GM18858 (cell line): Measurements from ENCODE around the gene GDPD4.

Experiments used
- ATAC-seq: cut with Tn5 transposase; IDR thresholded peaks from one replicate; pipeline ENCODE4 v1.9.1; 2021; ENCODE audit not compliant: unreplicated experiment

GDPD4 gene, protein sequence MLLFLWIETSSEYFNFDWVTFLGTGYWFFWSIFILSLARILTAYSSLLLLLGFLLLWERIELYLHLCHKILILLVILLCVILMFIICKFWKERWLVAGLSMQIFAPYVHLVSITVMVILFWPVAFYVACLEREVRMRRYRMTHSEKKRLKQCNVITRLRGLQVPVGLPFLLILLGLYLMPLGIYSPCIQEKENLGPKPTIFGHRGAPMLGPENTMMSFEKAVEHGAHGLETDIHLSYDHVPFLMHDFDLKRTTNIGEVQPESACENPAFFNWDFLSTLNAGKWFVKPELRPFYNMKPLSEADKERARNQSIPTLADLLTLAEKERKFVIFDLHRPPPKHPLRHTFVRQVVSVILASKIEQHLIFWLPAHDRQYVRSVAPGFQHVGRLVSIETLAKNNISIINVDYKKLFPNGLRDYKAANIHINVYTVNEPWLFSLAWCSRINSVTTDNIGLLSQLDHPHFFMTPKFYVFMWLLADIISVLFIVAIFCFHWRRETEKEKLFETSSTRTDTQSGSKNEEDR

DNA sequence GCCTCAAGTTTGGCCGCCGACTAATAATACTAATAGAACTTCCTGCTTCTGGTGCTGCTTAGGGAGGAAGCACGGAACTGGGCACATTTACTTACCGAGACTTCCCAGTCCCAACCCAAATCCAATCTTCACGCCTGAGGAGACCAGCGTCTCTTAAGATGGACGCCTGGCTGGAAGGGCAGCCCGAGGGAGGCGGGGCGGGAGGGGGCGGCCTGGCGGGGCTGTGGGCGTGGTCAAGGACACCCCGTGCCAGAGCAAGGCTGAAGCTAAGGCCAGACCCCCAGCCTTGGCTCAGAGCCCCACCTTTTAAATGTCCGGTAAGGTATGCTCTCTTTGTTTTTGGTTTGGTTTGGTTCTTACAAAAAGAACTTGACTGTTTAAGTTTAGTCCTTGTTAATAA lies at the start of gene GDPD4:
Gene GDPD4 (minus strand): TSS at position 177 of the 400 bp plus-strand sequence. CDS start 16,549 bp downstream, outside the sequence.
- no peak for ATAC-seq

DNA sequence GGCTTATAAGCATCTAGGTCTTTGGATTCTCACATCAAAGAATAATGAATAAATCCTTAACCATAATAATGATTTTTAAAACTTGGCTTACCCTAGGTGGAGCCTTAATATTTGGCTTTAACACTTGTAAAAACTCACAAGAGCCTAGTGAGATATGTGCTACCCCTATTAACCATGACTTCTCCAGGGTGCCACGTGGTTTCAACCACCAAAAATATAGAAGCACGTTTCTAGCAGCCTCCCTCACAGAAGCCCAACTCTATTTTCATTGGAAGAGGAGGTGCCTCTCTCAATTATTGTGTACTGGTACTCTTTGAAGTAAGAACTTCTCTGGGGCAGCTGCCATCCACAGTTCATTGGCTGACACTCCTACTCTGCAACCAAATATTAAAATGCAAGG lies 46.5 kb upstream of the GDPD4 start:
- ATAC-seq, result no peak

DNA sequence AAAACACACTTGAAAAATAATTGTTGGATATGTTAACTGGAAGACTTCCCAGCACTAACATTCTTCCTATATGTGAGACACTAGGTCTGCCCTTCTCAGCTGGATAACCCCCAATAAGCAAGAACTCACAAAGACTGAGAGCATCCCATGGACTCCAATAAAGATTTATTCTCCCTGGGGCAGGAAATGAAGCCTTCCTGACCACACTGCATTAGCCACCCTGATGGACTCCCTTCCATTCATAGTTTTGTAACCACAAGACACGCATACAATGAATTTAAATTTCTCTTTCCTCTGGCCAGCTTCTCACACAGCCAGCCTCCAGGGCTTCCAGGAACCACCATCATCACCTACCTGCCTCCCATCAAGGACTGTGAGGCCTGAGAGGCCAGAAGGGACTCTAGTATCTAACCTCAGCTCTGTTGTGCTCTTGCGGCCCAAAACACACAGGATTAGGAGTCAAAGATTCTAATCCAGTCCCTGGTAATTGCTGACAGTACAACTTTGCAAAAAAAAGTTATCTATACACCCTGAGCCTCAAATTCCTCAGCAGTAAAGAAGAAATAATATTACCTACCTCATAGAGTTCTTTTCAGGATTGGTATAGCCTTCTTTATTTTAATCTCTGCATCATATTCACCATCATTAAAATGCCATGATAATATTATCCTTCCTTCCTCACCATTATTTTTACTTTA lies 45.6 kb upstream of the GDPD4 start:
- no peak for ATAC-seq

DNA sequence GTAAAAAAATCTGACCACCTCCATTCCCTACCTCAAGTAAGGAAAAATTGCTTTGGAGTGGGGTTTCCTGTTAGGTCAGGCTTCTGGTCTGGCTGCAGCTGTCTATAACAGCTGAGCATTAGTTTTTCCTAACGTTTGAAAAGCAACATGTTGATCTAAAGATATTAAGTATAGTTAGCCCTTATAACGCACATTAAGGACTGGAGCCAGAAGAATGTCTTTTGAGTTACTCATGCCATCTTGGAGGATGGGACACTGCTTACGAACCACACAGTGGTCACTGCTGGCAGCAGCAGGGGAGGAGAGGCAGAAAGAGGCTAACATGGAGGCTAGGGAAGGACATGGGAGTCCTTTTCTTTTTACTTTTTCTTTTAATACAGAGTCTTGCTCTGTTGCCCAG lies 44.1 kb upstream of the GDPD4 start:
- no peak for ATAC-seq

DNA sequence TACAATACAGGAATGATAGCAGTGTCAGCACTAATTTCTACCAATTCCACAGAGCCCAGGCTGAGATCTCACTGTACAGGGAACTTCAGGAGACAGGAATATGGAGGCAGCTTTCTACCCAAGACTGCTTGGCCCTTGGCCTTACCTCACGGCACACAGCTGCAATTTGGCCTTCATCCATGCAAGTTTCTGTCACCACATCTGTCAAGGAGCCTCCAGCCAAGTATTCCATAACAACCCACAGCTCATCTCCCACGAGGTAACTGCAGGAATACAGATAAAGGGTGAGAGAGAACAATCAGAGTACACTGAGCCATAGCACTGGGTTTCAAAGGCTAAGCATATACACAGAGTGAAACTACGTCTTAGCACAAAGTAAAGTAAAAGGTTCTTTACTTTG lies 39.0 kb upstream of the GDPD4 start:
- no peak for ATAC-seq

DNA sequence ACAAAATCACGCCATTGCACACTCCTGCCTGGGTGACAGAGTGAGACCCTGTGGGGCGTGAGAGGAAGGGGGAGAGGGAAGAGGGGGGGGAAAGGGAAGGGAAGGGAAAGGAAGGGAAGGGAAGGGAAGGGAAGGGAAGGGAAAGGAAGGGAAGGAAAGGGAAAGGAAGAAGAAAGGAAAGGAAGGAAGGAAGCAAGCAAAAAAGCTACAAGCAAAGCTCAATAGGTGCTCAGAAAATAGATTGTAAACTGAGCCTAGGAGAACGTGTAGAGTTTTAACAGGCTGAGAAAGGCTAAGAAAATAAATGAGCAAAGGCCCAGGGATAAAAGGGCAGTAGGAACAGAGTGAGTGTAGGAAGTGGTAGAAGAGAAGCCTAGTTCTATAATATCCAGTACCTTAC lies 30.8 kb upstream of the GDPD4 start:
- ATAC-seq, result no peak

DNA sequence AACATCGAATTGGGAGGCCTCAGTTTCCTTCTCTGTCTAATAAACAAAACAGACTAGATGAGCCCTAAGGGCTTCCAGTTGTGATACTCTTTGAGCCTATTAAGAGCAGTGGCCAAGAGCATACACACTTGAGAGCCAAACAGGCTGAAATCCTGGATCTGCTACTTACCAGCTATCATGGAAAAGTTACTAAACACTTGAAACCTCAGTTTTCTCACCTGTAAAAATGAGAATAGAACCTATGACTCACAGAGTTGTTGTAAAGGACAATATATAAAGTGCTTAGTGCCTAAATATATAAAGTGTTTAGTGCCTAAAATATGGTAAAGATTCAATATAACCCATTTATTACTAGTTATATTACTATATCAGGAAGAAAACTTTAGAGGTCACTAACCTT lies 23.7 kb upstream of the GDPD4 start:
- no peak for ATAC-seq

DNA sequence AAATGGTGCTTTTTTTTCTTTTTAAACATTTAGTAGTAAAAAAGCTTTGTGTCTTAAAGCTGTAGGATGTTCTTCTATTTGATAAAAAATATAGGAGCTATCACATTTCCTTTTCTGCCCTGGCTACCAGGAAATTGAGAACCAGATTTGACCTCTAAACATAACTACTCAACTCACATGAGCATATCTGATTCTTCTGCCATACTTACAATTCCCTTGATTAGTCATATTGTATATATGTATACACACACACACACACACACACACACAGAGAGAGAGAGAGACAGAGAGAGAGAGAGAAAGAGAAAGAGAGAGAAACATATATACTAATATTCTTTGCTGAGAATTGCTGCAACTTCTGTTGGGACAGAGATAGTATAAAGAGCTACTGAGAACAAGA lies 23.0 kb upstream of the GDPD4 start:
- ATAC-seq, result no peak

DNA sequence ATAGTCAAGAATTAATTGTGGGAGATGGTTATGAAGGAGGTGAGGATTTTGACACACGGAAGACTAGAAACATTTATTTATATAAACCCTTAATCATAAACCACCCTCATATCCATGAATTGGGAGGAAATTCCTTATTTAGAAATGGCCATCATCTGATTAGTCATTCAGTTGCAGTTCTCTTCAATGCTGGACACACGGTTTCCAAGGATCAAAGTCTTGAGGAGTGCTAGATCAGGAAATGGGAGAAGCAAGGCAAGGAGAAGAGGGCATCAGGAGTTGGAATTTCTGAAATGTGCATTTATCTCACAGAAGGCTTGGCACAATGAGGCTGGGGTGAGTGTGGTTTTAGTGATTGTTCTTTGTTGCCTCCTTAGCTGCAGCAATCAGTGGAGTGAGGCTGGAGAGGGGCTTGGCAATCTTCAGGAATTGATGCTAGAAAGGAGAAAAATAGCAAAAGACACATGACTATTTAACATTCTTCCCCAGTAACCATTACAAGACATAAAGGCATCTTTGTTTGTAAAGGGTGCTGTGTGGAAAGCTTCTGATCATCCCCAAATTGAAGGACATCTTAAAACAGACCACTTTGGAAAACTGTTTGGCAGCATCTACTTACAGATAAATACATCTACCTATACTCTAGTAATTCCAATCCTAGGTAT lies 21.6 kb upstream of the GDPD4 start:
- ATAC-seq, result no peak

DNA sequence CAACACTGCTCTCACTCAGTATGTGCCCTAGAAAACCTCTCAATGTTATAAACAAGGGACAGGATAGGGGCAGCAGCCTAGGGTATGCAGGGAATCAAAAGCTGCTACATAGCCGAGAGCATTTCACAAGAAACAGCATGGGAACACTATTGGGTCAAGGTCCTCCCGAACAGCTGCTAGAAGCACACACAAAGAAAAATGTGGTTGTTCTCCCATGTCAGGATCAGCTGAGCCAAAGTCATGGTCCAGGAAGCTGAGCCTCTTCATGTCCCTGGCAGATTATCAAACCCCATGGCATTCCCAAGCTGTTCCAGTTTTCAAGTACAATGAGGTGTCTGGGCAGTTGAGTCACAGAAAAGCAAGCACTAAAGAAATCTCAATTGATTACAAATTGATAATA lies 21.0 kb upstream of the GDPD4 start:
- no peak for ATAC-seq

DNA sequence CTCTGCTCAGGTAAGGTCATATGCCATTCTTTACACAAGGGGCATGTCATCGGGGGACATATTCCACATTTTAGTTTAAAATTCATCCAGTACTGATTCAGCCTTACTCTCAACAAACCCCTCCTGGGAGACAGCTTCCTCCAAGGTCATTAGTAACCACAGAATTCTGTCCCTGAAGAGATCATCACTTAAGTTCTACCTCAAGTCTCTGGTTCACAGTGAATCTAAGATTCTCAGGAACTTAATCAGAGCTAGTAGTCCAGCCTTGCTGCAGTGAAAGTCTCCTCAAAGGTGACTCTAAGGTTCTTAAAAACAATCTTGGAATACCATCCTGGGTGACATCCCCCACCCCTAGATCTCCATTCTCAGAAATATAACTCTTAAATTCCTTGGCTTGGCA lies 18.9 kb upstream of the GDPD4 start:
- no peak for ATAC-seq

DNA sequence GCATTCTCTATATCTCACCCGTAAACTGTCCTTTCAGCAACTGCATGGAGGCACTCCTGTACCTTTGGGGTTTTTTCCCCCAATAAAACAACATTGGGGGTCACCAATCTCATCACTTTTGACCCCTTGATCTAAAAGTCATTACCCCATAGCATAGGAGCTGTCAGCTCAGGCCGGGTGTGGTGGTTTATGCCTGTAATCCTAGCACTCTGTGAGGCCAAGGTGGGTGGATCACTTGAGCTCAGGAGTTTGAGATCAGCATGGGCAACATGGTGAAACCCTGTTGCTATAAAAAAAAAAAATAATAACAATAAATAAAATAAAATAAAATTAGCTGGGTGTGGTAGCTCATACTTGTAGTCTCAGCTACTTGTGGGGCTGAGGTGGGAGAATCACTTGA lies 17.1 kb upstream of the GDPD4 start:
- ATAC-seq, result no peak

DNA sequence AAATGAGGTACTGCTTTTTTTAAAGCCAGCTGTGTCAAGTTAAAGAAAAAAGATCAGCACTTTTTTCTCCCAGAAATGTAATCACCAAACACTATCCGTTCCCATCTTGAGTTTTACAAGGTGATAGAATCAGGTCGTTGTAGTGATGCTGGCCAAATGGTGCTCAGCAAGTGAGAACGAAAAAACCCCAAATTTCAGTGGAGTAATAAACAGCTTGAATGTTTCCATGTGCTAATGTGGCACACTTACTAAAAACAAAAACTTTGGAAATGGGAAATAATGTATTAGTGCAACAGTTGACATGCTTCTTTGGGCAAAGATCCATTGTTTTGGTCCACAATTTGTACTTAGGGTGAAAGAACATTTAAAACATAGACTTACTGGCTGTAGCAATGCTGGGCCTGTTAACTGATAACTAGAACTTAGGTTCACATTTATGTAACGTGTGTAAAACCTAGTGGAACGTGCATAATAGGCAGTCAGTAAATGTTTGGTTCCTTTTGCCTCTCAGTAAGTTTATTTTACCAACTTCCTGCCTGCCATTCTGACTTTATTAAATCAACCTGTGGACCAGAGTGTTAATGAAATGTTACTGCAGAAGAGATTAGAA lies 15.4 kb upstream of the GDPD4 start:
- no peak for ATAC-seq

DNA sequence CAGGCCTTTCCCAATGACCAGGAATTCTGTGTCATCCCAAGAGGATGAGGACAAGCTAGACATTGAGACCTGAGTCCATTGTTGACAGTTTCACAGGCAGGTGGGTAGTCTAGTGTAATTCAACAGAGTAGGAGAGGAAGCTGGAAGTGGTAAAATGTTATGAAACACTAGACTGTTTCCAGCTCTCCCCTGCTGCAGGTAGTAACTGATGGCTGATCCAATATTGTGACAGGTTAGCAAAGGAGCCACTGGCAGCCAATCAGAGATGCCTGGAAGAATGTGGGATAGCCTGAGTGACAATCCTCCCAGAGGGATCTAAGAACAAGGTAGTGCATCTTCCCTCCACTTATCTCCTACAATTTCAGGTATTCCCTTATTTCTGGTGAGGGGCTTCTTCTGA lies 10.6 kb upstream of the GDPD4 start:
- no peak for ATAC-seq

DNA sequence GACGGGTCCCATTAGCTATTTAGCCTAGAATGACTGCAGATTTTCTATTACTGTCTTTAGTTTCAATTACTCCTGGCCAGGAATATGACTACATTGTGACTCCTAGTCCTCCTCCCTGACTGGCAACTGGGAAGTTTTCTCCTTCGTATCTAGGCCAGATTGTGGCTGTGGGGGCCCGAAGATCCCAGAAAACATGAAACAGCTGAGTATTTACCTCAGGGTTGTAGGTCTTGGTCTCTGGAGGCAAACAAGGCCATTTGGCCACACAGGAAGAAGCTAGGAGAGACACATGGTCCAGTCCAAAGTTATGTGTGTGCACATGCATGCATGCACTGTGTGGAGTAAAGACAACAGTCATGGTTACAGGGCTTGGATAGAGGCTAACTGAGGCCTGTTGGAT lies 10.2 kb upstream of the GDPD4 start:
- ATAC-seq, result no peak

DNA sequence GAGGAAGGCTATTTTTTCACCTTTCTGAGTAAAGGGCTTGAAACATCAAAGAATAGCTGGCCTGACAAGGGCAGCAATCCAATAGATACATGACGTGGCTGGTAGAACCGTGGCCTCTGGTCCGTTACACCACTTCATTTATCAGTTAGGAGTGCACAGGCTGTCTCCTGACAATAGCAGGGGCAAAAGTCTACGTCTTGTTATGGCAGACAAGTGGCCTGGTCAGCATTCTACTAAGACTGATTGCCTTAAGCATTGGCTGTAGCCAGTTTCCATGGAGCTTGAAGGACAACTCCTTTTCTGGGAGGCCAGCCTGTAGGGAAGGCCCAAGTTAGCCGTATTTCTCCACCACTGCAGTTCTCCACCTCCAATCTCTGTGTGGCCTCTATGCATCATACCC lies 9.2 kb upstream of the GDPD4 start:
- ATAC-seq, result no peak

DNA sequence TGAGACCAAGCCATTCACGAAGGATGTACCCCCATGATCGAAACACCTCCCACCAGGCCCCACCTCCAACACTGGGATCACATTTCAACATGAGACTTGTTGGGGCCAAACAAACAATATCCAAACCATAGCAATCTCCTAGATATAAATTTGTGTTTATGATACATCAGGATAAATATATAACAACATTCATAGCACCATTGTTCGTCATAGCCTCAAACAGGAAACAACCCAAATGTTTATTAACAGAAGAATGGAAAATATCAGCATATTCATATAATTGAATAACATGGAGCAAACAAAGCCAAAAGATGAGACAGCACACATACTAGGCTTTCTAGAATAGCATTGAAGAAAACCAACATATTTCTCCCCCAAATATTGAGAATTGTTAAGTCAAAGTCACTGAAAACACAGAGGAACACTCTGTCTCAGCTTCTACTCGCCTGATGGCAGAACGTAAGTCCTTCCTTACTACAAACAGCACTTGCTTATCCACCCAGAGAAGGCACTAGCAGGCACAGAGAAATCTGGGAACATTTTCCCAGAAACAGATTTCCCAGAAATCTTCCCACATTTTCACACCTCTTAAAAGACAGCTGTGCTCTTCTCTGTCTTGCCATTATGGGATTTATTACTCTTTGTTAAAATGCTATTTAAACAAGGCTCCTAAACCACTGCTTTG lies 8.1 kb upstream of the GDPD4 start:
- ATAC-seq, result no peak

DNA sequence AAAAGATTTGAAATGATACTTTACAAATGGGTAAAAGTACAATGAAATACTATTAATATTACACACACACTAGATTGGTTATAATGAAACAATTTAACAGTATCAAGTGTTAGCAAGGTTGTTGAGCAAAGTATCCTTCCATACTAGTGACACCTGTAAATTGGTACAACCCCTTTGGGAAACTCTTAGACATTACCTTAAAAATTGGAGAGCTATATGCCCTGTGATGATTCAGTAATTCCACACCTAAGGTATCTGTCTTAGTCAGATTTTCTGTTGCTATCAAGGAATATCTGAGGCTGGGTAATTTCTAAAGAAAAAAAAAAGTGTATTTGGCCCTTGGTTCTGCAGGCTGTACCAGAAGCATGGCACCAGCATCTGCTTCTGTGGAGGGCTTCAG lies 7.4 kb upstream of the GDPD4 start:
- ATAC-seq, result no peak

DNA sequence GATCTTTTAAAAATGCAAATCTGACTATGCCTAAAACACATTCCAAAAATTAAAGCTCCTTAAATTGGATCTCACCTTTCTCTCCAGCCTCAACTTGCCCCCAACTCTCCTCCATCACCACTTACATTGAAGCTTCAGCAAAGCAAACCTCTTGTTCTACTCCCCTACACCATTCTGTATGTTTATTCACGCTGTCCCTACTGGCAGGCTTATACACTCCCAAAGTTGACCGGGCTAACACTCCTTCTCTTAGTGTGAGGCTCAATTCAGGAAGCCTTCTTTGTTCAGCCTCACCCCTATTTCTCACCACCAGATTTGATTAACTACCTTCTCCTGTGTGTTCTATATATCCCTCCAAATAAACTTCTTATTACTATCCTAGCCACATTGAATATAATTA lies 1.8 kb upstream of the GDPD4 start:
- no peak for ATAC-seq

DNA sequence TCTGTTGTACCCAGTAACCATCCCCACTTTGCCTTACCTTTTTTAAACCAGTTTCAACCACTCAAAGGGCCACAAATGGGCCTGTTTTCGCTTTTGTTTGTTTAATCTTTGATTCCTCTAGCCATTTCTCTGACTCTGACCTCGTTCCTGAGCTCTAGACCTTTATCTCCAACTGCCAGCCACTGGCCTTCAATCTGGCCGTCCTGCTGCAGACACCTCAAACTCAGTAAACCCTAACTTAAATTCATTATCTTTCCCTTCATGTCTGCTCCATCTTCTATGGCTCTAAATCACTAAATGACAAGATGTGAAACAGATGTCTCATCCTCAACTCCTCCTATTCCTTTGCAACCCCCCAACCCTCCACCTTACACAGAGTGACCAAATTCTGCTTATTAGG lies 1.3 kb upstream of the GDPD4 start:
- no peak for ATAC-seq

DNA sequence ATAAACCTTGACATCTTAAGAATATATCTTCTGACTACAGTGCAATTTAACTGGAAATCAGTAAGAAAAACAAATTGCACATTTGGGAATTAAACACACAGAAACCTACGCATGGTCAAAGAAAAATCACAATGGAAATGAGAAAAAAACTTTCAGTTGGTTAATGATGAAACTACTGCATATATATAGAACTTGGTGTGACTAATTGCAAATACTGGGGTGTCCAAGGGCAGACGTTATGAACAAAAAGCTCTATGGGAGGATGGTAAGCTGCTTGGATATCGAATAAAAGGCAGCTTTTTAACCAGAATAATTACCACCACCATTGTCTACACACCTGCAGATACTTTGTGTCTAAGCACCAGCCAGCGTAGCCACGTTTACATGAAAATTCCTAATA lies 791 bp downstream of the GDPD4 start:
- no peak for ATAC-seq
